Erythroblast (primary cell): ENCODE results near the gene MYO1B.

Source experiments
- DNase-seq, 2 experiments: peaks; one replicate each; lab custom pipeline; 2025; lab: John Stamatoyannopoulos, UW
- GATA1 ChIP-seq: IDR thresholded peaks from 2 replicates; pipeline ENCODE4 v1.6.1; 2011; ENCODE audit warnings: low read depth, mild to moderate bottlenecking, control low read depth, low read length, moderate library complexity
- POLR2A ChIP-seq: IDR thresholded peaks from 2 replicates; pipeline ENCODE4 v1.6.1; 2011; ENCODE audit warnings: mild to moderate bottlenecking, low read length

MYO1B gene

GRCh38 chr2:191399601-191400000 lies 154.4 kb downstream of the MYO1B start:
- TF ChIP-seq POLR2A (no peak), GATA1 (no peak)
- DNase-seq, result no peak

GRCh38 chr2:191401287-191401686 lies 156.1 kb downstream of the MYO1B start:
- no peak for TF ChIP-seq GATA1
- no peak for TF ChIP-seq POLR2A
- DNase-seq, result no peak

- no peak for DNase-seq
- TF ChIP-seq POLR2A (no peak), GATA1 (no peak)
These were observed 157.9 kb downstream of the MYO1B start for GRCh38 chr2:191402966-191403565.

- TF ChIP-seq GATA1, result no peak
- no peak for TF ChIP-seq POLR2A
- no peak for DNase-seq
These were observed 159.4 kb downstream of the MYO1B start for GRCh38 chr2:191404568-191404991.

GRCh38 chr2:191405546-191405945 lies 160.3 kb downstream of the MYO1B start:
- no peak for TF ChIP-seq GATA1
- no peak for TF ChIP-seq POLR2A
- DNase-seq, result no peak

GRCh38 chr2:191410646-191411436 lies 165.6 kb downstream of the MYO1B start:
- no peak for TF ChIP-seq GATA1
- TF ChIP-seq POLR2A, result no peak

GRCh38 chr2:191411472-191411871 lies 166.3 kb downstream of the MYO1B start:
- DNase-seq, result no peak
- TF ChIP-seq GATA1, result no peak
- TF ChIP-seq POLR2A, result no peak

More at GRCh38 chr2:191410646-191411436, 165.6 kb downstream of the MYO1B start:
- no peak for DNase-seq

GRCh38 chr2:191412353-191412752 lies 167.1 kb downstream of the MYO1B start:
- TF ChIP-seq GATA1 (no peak), POLR2A (no peak)
- DNase-seq, result no peak

GRCh38 chr2:191415101-191415500 lies 169.9 kb downstream of the MYO1B start:
- no peak for DNase-seq
- TF ChIP-seq GATA1 (no peak), POLR2A (no peak)

- no peak for DNase-seq
- no peak for TF ChIP-seq GATA1
- TF ChIP-seq POLR2A, result no peak
These were observed 170.7 kb downstream of the MYO1B start for GRCh38 chr2:191415858-191416257.

- no peak for DNase-seq
- no peak for TF ChIP-seq GATA1
- no peak for TF ChIP-seq POLR2A
These were observed 172.5 kb downstream of the MYO1B start for GRCh38 chr2:191417746-191418145.

- TF ChIP-seq GATA1 (no peak), POLR2A (no peak)
These were observed 176.7 kb downstream of the MYO1B start for GRCh38 chr2:191421950-191422349.

GRCh38 chr2:191427031-191427430 lies 181.8 kb downstream of the MYO1B start:
- TF ChIP-seq GATA1 (no peak), POLR2A (no peak)
- no peak for DNase-seq

More at GRCh38 chr2:191421950-191422349, 176.7 kb downstream of the MYO1B start:
- DNase-seq, result no peak

- no peak for DNase-seq
- TF ChIP-seq POLR2A (no peak), GATA1 (no peak)
These were observed 182.9 kb downstream of the MYO1B start for GRCh38 chr2:191428141-191428540.
